Natural killer cell treated with Interleukin-12 subunit alpha and Interleukin-12 subunit beta and Interleukin-15 and Interleukin-18, amount 100 ng/mL, for 72 hours (primary cell): Measurements from ENCODE around the gene PRR20D. TPM values are rescaled to one million over a fixed set of nuclear protein-coding genes. Genes with fewer than 3 reads are reported as not detected.

ENCODE experiments used
- ATAC-seq, 2 donors: fragments of 150-1000 bp; cut with Tn5 transposase in 1 of 2; sonication (Bioruptor Pico), chemical (Tn5 transposase) in 1 of 2; 2 replicates each; pipeline ENCODE4 v1.10.0; 2021
- DNase-seq: peaks from one replicate; pipeline ENCODE4 v3.0.0; 2022; ENCODE audit warnings: low spot score
- H3K27ac Mint-ChIP-seq, 2 donors: 1 replicate in 1 of 2; 2 replicates in 1 of 2; pipeline ENCODE4 v1.8.0; 2022; ENCODE audit warnings: mixed read lengths in 2 of 2, mild to moderate bottlenecking in 1 of 2, moderate library complexity in 1 of 2
- H3K27me3 Mint-ChIP-seq, 2 donors: 1 replicate in 1 of 2; 2 replicates in 1 of 2; pipeline ENCODE4 v1.8.0; 2022; ENCODE audit warnings: mixed read lengths in 2 of 2
- H3K36me3 Mint-ChIP-seq: one replicate; pipeline ENCODE4 v1.8.0; 2022; ENCODE audit warnings: mixed read lengths
- H3K4me1 Mint-ChIP-seq, 2 donors: 1 replicate in 1 of 2; 2 replicates in 1 of 2; pipeline ENCODE4 v1.8.0; 2022; ENCODE audit warnings: low read depth in 2 of 2, mixed read lengths in 2 of 2, mild to moderate bottlenecking in 1 of 2
- H3K4me3 Mint-ChIP-seq: one replicate; pipeline ENCODE4 v1.8.0; 2022; ENCODE audit warnings: mixed read lengths
- H3K9me3 Mint-ChIP-seq: 2 replicates; pipeline ENCODE4 v1.8.0; 2022; ENCODE audit warnings: mixed read lengths
- total RNA-seq, 2 donors: library from RNA; stranded (reverse); gene quantifications; one replicate each; pipeline ENCODE4 v1.2.3, GENCODE V29; 2022

Gene PRR20D
- total RNA-seq, 2 donors from 2014 or later = not detected

DNA sequence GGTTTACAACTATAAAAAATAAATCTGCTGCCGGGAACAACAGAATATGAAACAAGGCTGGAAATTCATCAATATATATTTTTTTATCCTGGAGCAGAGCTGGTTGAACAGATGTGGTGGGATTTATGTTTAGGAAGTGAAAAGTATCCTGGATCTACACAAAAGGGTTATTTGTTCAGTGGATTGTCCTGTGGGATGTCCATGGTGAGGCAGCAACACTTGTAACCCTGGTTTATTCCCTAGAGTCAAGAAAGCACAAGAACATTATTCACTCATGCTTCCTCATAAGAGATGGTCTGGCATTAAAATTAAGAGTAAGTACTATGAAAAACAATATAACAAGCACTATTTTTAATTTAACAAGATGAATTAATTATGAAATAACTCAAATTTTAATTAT is 52.6 kb downstream of the PRR20D start:
- no peak for ATAC-seq
- H3K36me3 Mint-ChIP-seq = peaks cover 5% of the 10 kb centered on the region
- H3K4me1 Mint-ChIP-seq = no peaks in the 10 kb centered on the region
- no peak overlapping the region for H3K4me3 Mint-ChIP-seq
- no peak overlapping the region for H3K27ac Mint-ChIP-seq
- no peaks in the 10 kb centered on the region for H3K27me3 Mint-ChIP-seq
- H3K9me3 Mint-ChIP-seq = peaks cover 12% of the 10 kb centered on the region
- DNase-seq = no peak

Other genes with a start within 250 kb of the PRR20D start
- gene PRR20A, start 19.7 kb upstream of the PRR20D start, total RNA-seq = not detected
- not detected for gene PRR20B, start 13.1 kb upstream of the PRR20D start, total RNA-seq
- gene PRR20C, start 6.6 kb upstream of the PRR20D start, total RNA-seq = not detected
- gene PRR20E, start 6.6 kb downstream of the PRR20D start, total RNA-seq = not detected